SK-N-SH (cell line): ENCODE results near the gene AMZ1. TPM values are rescaled to one million over a fixed set of nuclear protein-coding genes. Genes with fewer than 3 reads are reported as not detected.

ENCODE experiments used
- CTCF ChIA-PET: fragments of 300-600, 350-600 bp; formaldehyde crosslinking; extraction: SDS; loops from one replicate; lab custom pipeline; 2021; lab: Yijun Ruan, JAX
- POLR2A ChIA-PET: fragments of 350-600 bp; sonication (Branson Sonifier 250); formaldehyde crosslinking; extraction: SDS; loops from one replicate; lab custom pipeline; 2020; ENCODE audit warnings: antibody characterized with exemption, inconsistent platforms; lab: Yijun Ruan, JAX
- DNase-seq: peaks from one replicate; pipeline ENCODE4 v3.0.0; 2012
- H2AFZ ChIP-seq: fragments of 200-600 bp; sonication (generic); 2 replicates; pipeline ENCODE4 v1.8.1; 2016; ENCODE audit warnings: antibody characterized with exemption, mild to moderate bottlenecking, low read depth
- H3F3A ChIP-seq: fragments of 200-600 bp; sonication (generic); replicated peaks from 2 replicates; pipeline ENCODE3; 2016; ENCODE audit warnings: antibody characterized with exemption, mild to moderate bottlenecking; ENCODE audit not compliant: insufficient read depth
- H3K27ac ChIP-seq, 2 experiments: fragments of 200-500 bp in 1 of 2; fragments of 200-600 bp in 1 of 2; sonication (Bioruptor generic) in 1 of 2; sonication (generic), shearing (Covaris generic) in 1 of 2; 2 replicates each; pipeline versions ENCODE4 v1.5.1 to v1.6.1; 2014 to 2016; ENCODE audit warnings: low read depth in 2 of 2, inconsistent platforms in 1 of 2, low read length in 1 of 2, mild to moderate bottlenecking in 1 of 2, mixed read lengths in 1 of 2
- H3K27me3 ChIP-seq: fragments of 200-600 bp; sonication (generic), shearing (Covaris generic); 2 replicates; pipeline ENCODE4 v1.6.1; 2016; ENCODE audit warnings: mixed run types; ENCODE audit not compliant: insufficient read depth
- H3K36me3 ChIP-seq, 2 experiments: fragments of 200-500 bp in 1 of 2; fragments of 200-600 bp in 1 of 2; sonication (Bioruptor generic) in 1 of 2; sonication (generic) in 1 of 2; replicated peaks in 1 of 2; 2 replicates each; pipeline versions ENCODE3 to v1.5.1; 2014 to 2016; ENCODE audit warnings: low read length in 1 of 2, mild to moderate bottlenecking in 1 of 2; ENCODE audit not compliant: insufficient read depth in 2 of 2, control insufficient read depth in 1 of 2
- H3K4me1 ChIP-seq, 2 experiments: fragments of 200-500 bp in 1 of 2; fragments of 200-600 bp in 1 of 2; sonication (Bioruptor generic) in 1 of 2; sonication (generic), shearing (Covaris generic) in 1 of 2; 2 replicates each; pipeline versions ENCODE4 v1.5.1 to v1.6.1; 2014 to 2016; ENCODE audit warnings: low read depth in 1 of 2, low read length in 1 of 2, mixed run types in 1 of 2; ENCODE audit not compliant: insufficient read depth in 2 of 2, control insufficient read depth in 1 of 2
- H3K4me2 ChIP-seq: fragments of 200-600 bp; sonication (generic), shearing (Covaris generic); 2 replicates; pipeline ENCODE4 v1.6.1; 2017; ENCODE audit warnings: mixed run types
- H3K4me3 ChIP-seq, 2 experiments: fragments of 200-500 bp in 1 of 2; fragments of 200-600 bp in 1 of 2; sonication (Bioruptor generic) in 1 of 2; sonication (generic), shearing (Covaris generic) in 1 of 2; 2 replicates each; pipeline versions ENCODE4 v1.5.1 to v1.8.1; 2014 to 2016; ENCODE audit warnings: low read depth in 2 of 2, inconsistent platforms in 1 of 2, low read length in 1 of 2, mild to moderate bottlenecking in 1 of 2, mixed read lengths in 1 of 2, moderate library complexity in 1 of 2
- H3K79me2 ChIP-seq: fragments of 200-600 bp; sonication (generic); 2 replicates; pipeline ENCODE4 v1.8.1; 2017; ENCODE audit warnings: mild to moderate bottlenecking; ENCODE audit not compliant: insufficient read depth
- H3K9ac ChIP-seq: fragments of 200-600 bp; sonication (generic); 2 replicates; pipeline ENCODE4 v1.6.1; 2017; ENCODE audit warnings: mixed run types
- H3K9me2 ChIP-seq: fragments of 200-600 bp; sonication (generic); 2 replicates; pipeline ENCODE4 v1.6.1; 2017; ENCODE audit warnings: mixed run types
- H3K9me3 ChIP-seq: fragments of 200-600 bp; sonication (generic); 2 replicates; pipeline ENCODE4 v1.6.1; 2017; ENCODE audit warnings: mixed run types, mild to moderate bottlenecking, moderate library complexity
- H4K20me1 ChIP-seq: fragments of 200-600 bp; sonication (generic); 2 replicates; pipeline ENCODE4 v1.6.1; 2017; ENCODE audit warnings: mild to moderate bottlenecking, mixed run types; ENCODE audit not compliant: insufficient read depth
- CHD2 ChIP-seq: fragments of 150-350 bp; IDR thresholded peaks from 2 replicates; pipeline ENCODE4 v1.6.1; 2018; ENCODE audit warnings: low read length; ENCODE audit not compliant: partially characterized antibody
- ELF1 ChIP-seq: IDR thresholded peaks from 2 replicates; pipeline ENCODE4 v1.4.0; 2012
- EP300 ChIP-seq, 2 experiments: IDR thresholded peaks; 2 replicates each; pipeline versions ENCODE4 v1.4.0 to v1.6.1; 2012; ENCODE audit warnings: borderline replicate concordance in 1 of 2, low read depth in 1 of 2, low read length in 1 of 2
- EZH2phosphoT487 ChIP-seq: fragments of 200-600 bp; sonication (generic); IDR thresholded peaks from 2 replicates; pipeline ENCODE4 v1.6.1; 2017; ENCODE audit warnings: low read depth, mixed run types, mild to moderate bottlenecking, antibody characterized with exemption, moderate library complexity, borderline replicate concordance
- GATA2 ChIP-seq: sonication (generic); formaldehyde crosslinking; IDR thresholded peaks from 2 replicates; pipeline ENCODE4 v1.5.0; 2020; ENCODE audit warnings: mild to moderate bottlenecking, missing genetic modification reagents
- JUND ChIP-seq: IDR thresholded peaks from 2 replicates; pipeline ENCODE4 v1.4.0; 2012
- POLR2AphosphoS5 ChIP-seq: IDR thresholded peaks from 2 replicates; pipeline ENCODE4 v1.6.1; 2012; ENCODE audit warnings: low read depth, low read length
- RAD21 ChIP-seq: IDR thresholded peaks from 2 replicates; pipeline ENCODE4 v1.6.1; 2012; ENCODE audit warnings: mild to moderate bottlenecking, low read length
- RFX5 ChIP-seq: IDR thresholded peaks from 2 replicates; pipeline ENCODE4 v1.6.1; 2012; ENCODE audit warnings: mild to moderate bottlenecking, improper control_type of control experiment, low read length
- RXRA ChIP-seq: IDR thresholded peaks from 2 replicates; pipeline ENCODE4 v1.4.0; 2012; ENCODE audit warnings: low read depth, mild to moderate bottlenecking, borderline replicate concordance
- SMC3 ChIP-seq: IDR thresholded peaks from 2 replicates; pipeline ENCODE4 v1.6.1; 2012; ENCODE audit warnings: low read depth, low read length, improper control_type of control experiment
- WGBS: methylation state at CpG from one replicate; pipeline ENCODE4 v1.1.6; 2017; ENCODE audit warnings: low lambda C conversion rate; 5-methylcytosine and 5-hydroxymethylcytosine counted together
- polyA plus RNA-seq, 3 experiments: library from polyadenylated mRNA; depleted of rRNA; stranded (reverse); fragments of >200 nt; gene quantifications; 2 replicates each; pipeline ENCODE4 v1.2.3, GENCODE V29; 2012
- TF ChIP-seq, protein P1 (sequence below): fragments of 150-350 bp; IDR thresholded peaks from 2 replicates; pipeline ENCODE4 v1.6.1; 2016; ENCODE audit warnings: mild to moderate bottlenecking, low read depth, low read length

AMZ1 gene
- polyA plus RNA-seq, 1 of the 3 experiments (the other 2 are of a cell fraction): 0.15 TPM

DNA sequence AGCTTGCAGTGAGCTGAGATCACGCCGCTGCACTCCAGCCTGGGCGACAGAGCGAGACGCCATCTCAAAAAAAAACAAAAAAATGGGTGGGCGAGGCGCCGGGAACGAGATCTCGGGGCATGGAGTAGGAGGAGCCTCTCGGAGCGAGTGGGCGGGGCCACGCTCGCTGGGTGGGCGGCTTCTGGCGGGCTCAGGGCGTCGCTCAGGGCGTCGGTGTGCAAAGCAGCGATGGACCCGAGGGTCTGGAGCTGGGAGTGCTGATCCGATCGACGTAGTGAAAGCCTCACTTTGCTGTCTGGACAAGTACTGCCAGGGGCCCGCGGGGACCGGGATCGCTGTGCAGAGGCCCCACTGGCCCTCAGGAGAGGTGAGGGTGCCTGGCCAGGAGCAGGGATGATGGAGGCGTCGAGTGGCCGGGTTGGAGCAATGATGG lies 22.6 kb upstream of the AMZ1 start:
- no peaks in the 10 kb centered on the region for H3K79me2 ChIP-seq
- no peak overlapping the region for H3K9ac ChIP-seq
- no peaks in the 10 kb centered on the region for H3K9me3 ChIP-seq
- no peak overlapping the region for H3K4me3 ChIP-seq
- H3K4me2 ChIP-seq: no peak overlapping the region
- H3K27me3 ChIP-seq: no peaks in the 10 kb centered on the region
- peaks cover 21% of the 10 kb centered on the region; the same call in 1 of the 2 replicates for H4K20me1 ChIP-seq
- TF ChIP-seq GATA2 (CRISPR knock-in tag): no peak
- TF ChIP-seq POLR2AphosphoS5: peak; percentile 10; the same call in 1 of the 2 replicates
- ChIA-PET CTCF (interaction anchor here (0.7 to 11.5 kb wide), 13 partner anchors 9 to 214 kb away, joined by 3 to 204 read pairs (median 3); partner anchors contain the start of gene AMZ1), POLR2A (no interaction called here)
- H3F3A ChIP-seq: peaks cover 3% of the 10 kb centered on the region
- peaks cover 0 to 39% of the 10 kb centered on the region in 2 experiments; a peak in 1 of 4 replicates for H3K4me1 ChIP-seq
- peaks cover 6 to 34% of the 10 kb centered on the region in 2 experiments for H3K36me3 ChIP-seq
- no peaks in the 10 kb centered on the region for H3K9me2 ChIP-seq
- WGBS: 81% methylated on average over 30 of the region's 33 CpGs
- DNase-seq: no peak
- H2AFZ ChIP-seq: no peak overlapping the region
- H3K27ac ChIP-seq: no peak overlapping the region

DNA sequence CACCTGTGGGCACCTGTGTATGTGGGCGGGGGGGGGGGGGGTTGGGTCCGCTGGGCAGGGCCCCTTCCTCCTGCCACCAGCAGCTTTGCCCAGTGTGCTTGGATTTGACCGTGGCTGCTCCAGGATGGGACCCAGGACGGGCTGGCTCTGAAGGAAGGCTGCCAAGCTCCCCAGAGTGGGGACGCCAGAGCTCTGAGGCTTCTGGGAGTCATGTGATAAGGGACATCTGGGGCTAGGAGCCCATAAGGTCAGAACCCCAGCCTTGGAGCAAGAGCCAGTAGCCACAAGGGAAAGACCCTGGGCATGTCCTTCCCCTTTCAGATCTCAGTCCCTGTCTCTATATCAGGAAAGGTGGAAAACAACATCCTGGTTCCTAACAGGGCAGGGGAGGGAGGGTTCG lies 21.8 kb upstream of the AMZ1 start:
- Histone ChIP-seq H3F3A (peaks cover 3% of the 10 kb centered on the region), H3K4me3 (no peak overlapping the region), H3K27ac (no peak overlapping the region), H3K79me2 (no peaks in the 10 kb centered on the region), H3K4me2 (no peak overlapping the region), H3K36me3 (peaks cover 6 to 27% of the 10 kb centered on the region in 2 experiments), H3K27me3 (no peaks in the 10 kb centered on the region), H4K20me1 (peaks cover 14% of the 10 kb centered on the region; the same call in 1 of the 2 replicates), H3K9ac (no peak overlapping the region), H2AFZ (no peak overlapping the region), H3K9me3 (no peaks in the 10 kb centered on the region), H3K4me1 (peaks cover 0 to 33% of the 10 kb centered on the region in 2 experiments; a peak in 1 of 4 replicates), H3K9me2 (no peaks in the 10 kb centered on the region)
- ChIA-PET CTCF (interaction anchor here (0.8 to 11.5 kb wide), 12 partner anchors 9 to 215 kb away, joined by 3 to 204 read pairs (median 3); partner anchors contain the start of gene AMZ1), POLR2A (no interaction called here)
- WGBS: 72% methylated on average over 5 of the region's 6 CpGs
- TF ChIP-seq SMC3 (no peak), EZH2phosphoT487 (no peak), RXRA (no peak), GATA2 (CRISPR knock-in tag) (no peak), RAD21 (no peak), POLR2AphosphoS5 (no peak), EP300 (IDR thresholded peaks at IDR 0.05; ENCODE audit: borderline replicate concordance in 1 of 2, low read depth in 1 of 2, low read length in 1 of 2) (no peak), CHD2 (no peak), ELF1 (no peak), RFX5 (no peak), JUND (no peak)
- TF ChIP-seq, protein P1, sequence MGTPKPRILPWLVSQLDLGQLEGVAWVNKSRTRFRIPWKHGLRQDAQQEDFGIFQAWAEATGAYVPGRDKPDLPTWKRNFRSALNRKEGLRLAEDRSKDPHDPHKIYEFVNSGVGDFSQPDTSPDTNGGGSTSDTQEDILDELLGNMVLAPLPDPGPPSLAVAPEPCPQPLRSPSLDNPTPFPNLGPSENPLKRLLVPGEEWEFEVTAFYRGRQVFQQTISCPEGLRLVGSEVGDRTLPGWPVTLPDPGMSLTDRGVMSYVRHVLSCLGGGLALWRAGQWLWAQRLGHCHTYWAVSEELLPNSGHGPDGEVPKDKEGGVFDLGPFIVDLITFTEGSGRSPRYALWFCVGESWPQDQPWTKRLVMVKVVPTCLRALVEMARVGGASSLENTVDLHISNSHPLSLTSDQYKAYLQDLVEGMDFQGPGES: no peak
- DNase-seq: no peak
